Fibroblast of lung (primary cell): ENCODE data around the gene RITA1.

ENCODE experiments used
- CTCF ChIP-seq, 2 donors: IDR thresholded peaks in 1 of 2; conservative IDR thresholded peaks in 1 of 2; 1 replicate in 1 of 2; 2 replicates in 1 of 2; pipeline ENCODE4 v1.5.1; 2011 to 2012; ENCODE audit warnings: low read length in 2 of 2, control low read depth in 1 of 2, inconsistent platforms in 1 of 2, low read depth in 1 of 2, mild to moderate bottlenecking in 1 of 2
- EZH2 ChIP-seq: IDR thresholded peaks from 2 replicates; pipeline ENCODE4 v1.5.1; 2012; ENCODE audit warnings: low read length, control low read depth, mild to moderate bottlenecking; ENCODE audit errors: missing control alignments

- TF ChIP-seq CTCF (conservative IDR thresholded peaks at IDR 0.05 in 1 of 2, IDR thresholded peaks at IDR 0.05 in 1 of 2; ENCODE audit: low read depth in 1 of 2, low read length in 2 of 2) (no peak), EZH2 (no peak)
Measured at GRCh38 chr12:113157218-113157859, 28.2 kb upstream of the RITA1 start.
